ENCODE measurements around the gene WASL. TPM values are rescaled to one million over a fixed set of nuclear protein-coding genes. Genes with fewer than 3 reads are reported as not detected.

The WASL gene
- total RNA-seq, 2 experiments from 2014 or later: 5.8 to 5.9 TPM

GRCh38 chr7:123653162-123653561, 95.6 kb downstream of the WASL start:
- Mint-ChIP-seq H3K4me1 (ENCODE audit: low read depth) (no peaks in the 10 kb centered on the region), H3K27me3 (peaks cover 10% of the 10 kb centered on the region), H3K9me3 (no peaks in the 10 kb centered on the region), H3K27ac (no peak overlapping the region), H3K4me3 (no peak overlapping the region), H3K36me3 (ENCODE audit: low read depth) (no peaks in the 10 kb centered on the region)
- ChIA-PET POLR2A (no interaction called here), CTCF (no interaction called here)
- intact Hi-C loops (cut with micrococcal nuclease): no loop called here
- ATAC-seq (no peak), DNase-seq (no peak)
- no peak for TF ChIP-seq CTCF (IDR thresholded peaks at IDR 0.05)

- H3K4me3 Mint-ChIP-seq: no peak overlapping the region
- H3K27me3 Mint-ChIP-seq: peaks cover 9% of the 10 kb centered on the region
- no peak for ATAC-seq
- no peak for DNase-seq
- no peaks in the 10 kb centered on the region for H3K9me3 Mint-ChIP-seq
- no peak overlapping the region for H3K27ac Mint-ChIP-seq
- ChIA-PET CTCF (no interaction called here), POLR2A (no interaction called here)
- no peaks in the 10 kb centered on the region for H3K4me1 Mint-ChIP-seq (ENCODE audit: low read depth)
- TF ChIP-seq CTCF (IDR thresholded peaks at IDR 0.05): no peak
- H3K36me3 Mint-ChIP-seq (ENCODE audit: low read depth): no peaks in the 10 kb centered on the region
- intact Hi-C loops (cut with micrococcal nuclease): no loop called here
Observed at GRCh38 chr7:123652406-123652805, 96.4 kb downstream of the WASL start.

- Mint-ChIP-seq H3K9me3 (no peaks in the 10 kb centered on the region), H3K27ac (no peak overlapping the region), H3K4me1 (ENCODE audit: low read depth) (no peaks in the 10 kb centered on the region), H3K4me3 (no peak overlapping the region), H3K27me3 (peaks cover 8% of the 10 kb centered on the region), H3K36me3 (ENCODE audit: low read depth) (no peaks in the 10 kb centered on the region)
- ChIA-PET POLR2A (no interaction called here), CTCF (interaction anchor here (0.8 to 1.6 kb wide), 2 partner anchors 9 to 222 kb away, joined by 3 read pairs; no protein-coding TSS in a partner anchor)
- TF ChIP-seq CTCF (IDR thresholded peaks at IDR 0.05): no peak
- intact Hi-C loops (cut with micrococcal nuclease): no loop called here
- ATAC-seq: no peak
- DNase-seq: no peak
Observed at GRCh38 chr7:123650595-123650994, 98.2 kb downstream of the WASL start.

- peaks cover 10% of the 10 kb centered on the region for H3K27me3 Mint-ChIP-seq
- H3K4me1 Mint-ChIP-seq (ENCODE audit: low read depth): no peaks in the 10 kb centered on the region
- no peak overlapping the region for H3K4me3 Mint-ChIP-seq
- TF ChIP-seq CTCF (IDR thresholded peaks at IDR 0.05): no peak
- ATAC-seq: no peak
- no peak overlapping the region for H3K27ac Mint-ChIP-seq
- no peaks in the 10 kb centered on the region for H3K9me3 Mint-ChIP-seq
- DNase-seq: no peak
- intact Hi-C loops (cut with micrococcal nuclease): no loop called here
- CTCF ChIA-PET: interaction anchor here (1.6 kb wide), 1 partner anchor 222 kb away, joined by 3 read pairs; no protein-coding TSS in a partner anchor
- POLR2A ChIA-PET: no interaction called here
- no peaks in the 10 kb centered on the region for H3K36me3 Mint-ChIP-seq (ENCODE audit: low read depth)
Observed at GRCh38 chr7:123649964-123650363, 98.8 kb downstream of the WASL start.

GRCh38 chr7:123647106-123647730, 101.6 kb downstream of the WASL start:
- H3K27me3 Mint-ChIP-seq: peaks cover 16% of the 10 kb centered on the region
- no peaks in the 10 kb centered on the region for H3K4me1 Mint-ChIP-seq (ENCODE audit: low read depth)
- no peaks in the 10 kb centered on the region for H3K36me3 Mint-ChIP-seq (ENCODE audit: low read depth)
- H3K27ac Mint-ChIP-seq: no peak overlapping the region
- intact Hi-C loops (cut with micrococcal nuclease): no loop called here
- ChIA-PET POLR2A (no interaction called here), CTCF (no interaction called here)
- DNase-seq (no peak), ATAC-seq (no peak)
- no peak for TF ChIP-seq CTCF (IDR thresholded peaks at IDR 0.05)
- no peaks in the 10 kb centered on the region for H3K9me3 Mint-ChIP-seq
- H3K4me3 Mint-ChIP-seq: no peak overlapping the region

Data from activated CD8-positive, alpha-beta T cell treated with anti-CD3 and anti-CD28 coated beads for 36 hours (primary cell).